CD4-positive, alpha-beta memory T cell (primary cell): ENCODE measurements around the gene AFAP1L1. TPM values are rescaled to one million over a fixed set of nuclear protein-coding genes. Genes with fewer than 3 reads are reported as not detected.
"Not testable (repeated sequence)": the region's sequence is repeated elsewhere in the genome, so short reads cannot be mapped to it uniquely, and the experiment has no call there.

Experiments used
- CTCF ChIA-PET: fragments of 350-600 bp; sonication (Branson Sonifier 250); formaldehyde crosslinking; loops from one replicate; lab custom pipeline; 2021; ENCODE audit warnings: inconsistent platforms; ENCODE audit not compliant: partially characterized antibody; lab: Charles Lee
- POLR2A ChIA-PET: fragments of 350-600 bp; sonication (Branson Sonifier 250); formaldehyde crosslinking; loops from one replicate; lab custom pipeline; 2021; ENCODE audit not compliant: partially characterized antibody; lab: Charles Lee
- DNase-seq, 5 donors: peaks; one replicate each; pipeline versions ENCODE4 v3.0.0 to v3.0.0-alpha.2; 2020 to 2022; ENCODE audit warnings: mixed read lengths in 1 of 5
- H3K27ac ChIP-seq: one replicate; pipeline ENCODE4 v1.7.0; 2013; ENCODE audit warnings: low read depth, low read length
- H3K27me3 ChIP-seq: 2 replicates; pipeline ENCODE4 v1.7.0; 2013; ENCODE audit warnings: mild to moderate bottlenecking, low read length, moderate library complexity; ENCODE audit not compliant: insufficient read depth
- H3K36me3 ChIP-seq: 2 replicates; pipeline ENCODE4 v1.7.0; 2013; ENCODE audit warnings: mild to moderate bottlenecking, low read length, moderate library complexity; ENCODE audit not compliant: insufficient read depth
- H3K4me1 ChIP-seq: 2 replicates; pipeline ENCODE4 v1.7.0; 2013; ENCODE audit warnings: mild to moderate bottlenecking, low read length, moderate library complexity; ENCODE audit not compliant: insufficient read depth
- H3K4me3 ChIP-seq, 2 donors: one replicate each; pipeline ENCODE4 v1.7.0; 2013; ENCODE audit warnings: low read length in 2 of 2, mild to moderate bottlenecking in 1 of 2
- H3K9me3 ChIP-seq, 2 donors: one replicate each; pipeline ENCODE4 v1.7.0; 2013; ENCODE audit warnings: low read length in 2 of 2, control low read depth in 1 of 2; ENCODE audit not compliant: control insufficient read depth in 1 of 2
- H3K27ac Mint-ChIP-seq, 7 donors: one replicate each; pipeline ENCODE4 v1.8.0; 2020 to 2021; ENCODE audit warnings: mixed read lengths in 7 of 7, mild to moderate bottlenecking in 6 of 7, inconsistent platforms in 3 of 7, moderate library complexity in 3 of 7
- H3K27me3 Mint-ChIP-seq, 2 donors: one replicate each; pipeline ENCODE4 v1.8.0; 2020 to 2021; ENCODE audit warnings: mixed read lengths in 2 of 2
- H3K36me3 Mint-ChIP-seq, 2 donors: one replicate each; pipeline ENCODE4 v1.8.0; 2020 to 2021; ENCODE audit warnings: mixed read lengths in 2 of 2, inconsistent platforms in 1 of 2, mild to moderate bottlenecking in 1 of 2
- H3K4me1 Mint-ChIP-seq, 4 donors: one replicate each; pipeline ENCODE4 v1.8.0; 2020 to 2021; ENCODE audit warnings: mixed read lengths in 4 of 4, mild to moderate bottlenecking in 1 of 4
- H3K4me3 Mint-ChIP-seq, 8 donors: one replicate each; pipeline ENCODE4 v1.8.0; 2020 to 2021; ENCODE audit warnings: mixed read lengths in 8 of 8, mild to moderate bottlenecking in 7 of 8, moderate library complexity in 6 of 8, inconsistent platforms in 3 of 8
- H3K9me3 Mint-ChIP-seq, 8 donors: one replicate each; pipeline ENCODE4 v1.8.0; 2020 to 2021; ENCODE audit warnings: mixed read lengths in 8 of 8, mild to moderate bottlenecking in 5 of 8, inconsistent platforms in 3 of 8, moderate library complexity in 1 of 8
- intact Hi-C: fragments of 100-400 bp; cut with micrococcal nuclease; formaldehyde crosslinking; loops from one replicate; pipeline ENCODE4 v1.15.1; 2023
- polyA plus RNA-seq, 2 donors: library from polyadenylated mRNA; unstranded; fragments of 300-500 nt; fragmentation: Illumina TruSeq; gene quantifications; one replicate each; pipeline ENCODE4 v1.2.3, GENCODE V29; 2021
- total RNA-seq, 2 experiments: library from RNA; stranded (reverse); gene quantifications; one replicate each; pipeline ENCODE4 v1.2.3, GENCODE V29; 2021

AFAP1L1 gene
- total and polyA plus RNA-seq, 4 experiments from 2014 or later: not detected

- ChIA-PET POLR2A (no interaction called here), CTCF (interaction anchor here (0.7 to 3.3 kb wide), 4 partner anchors 17 to 176 kb away, joined by 3 to 16 read pairs (median 6); no protein-coding TSS in a partner anchor)
- H3K36me3 Mint-ChIP-seq: no peaks in the 10 kb centered on the region
These were observed 117.0 kb downstream of the AFAP1L1 start for GRCh38 chr5:149388498-149389190.

GRCh38 chr5:149389552-149390495 is 118.2 kb downstream of the AFAP1L1 start:
- Mint-ChIP-seq H3K36me3 (no peaks in the 10 kb centered on the region), H3K9me3 (no peaks in the 10 kb centered on the region), H3K4me1 (no peaks in the 10 kb centered on the region), H3K4me3 (no peak overlapping the region), H3K27ac (no peak overlapping the region), H3K27me3 (peaks cover 0 to 1% of the 10 kb centered on the region in 2 donors)
- Histone ChIP-seq H3K9me3 (no peaks in the 10 kb centered on the region), H3K4me1 (no peaks in the 10 kb centered on the region), H3K36me3 (no peaks in the 10 kb centered on the region), H3K27ac (no peak overlapping the region), H3K4me3 (no peak overlapping the region), H3K27me3 (no peaks in the 10 kb centered on the region)
- POLR2A ChIA-PET: no interaction called here
- no peak for DNase-seq
- CTCF ChIA-PET: interaction anchor here (0.7 to 2.0 kb wide), 6 partner anchors 8 to 175 kb away, joined by 3 to 10 read pairs (median 4); no protein-coding TSS in a partner anchor
- intact Hi-C loops: no loop called here

More at GRCh38 chr5:149388498-149389190, 117.0 kb downstream of the AFAP1L1 start:
- no peak overlapping the region for H3K4me3 Mint-ChIP-seq
- no peaks in the 10 kb centered on the region for H3K9me3 Mint-ChIP-seq
- no peak overlapping the region for H3K4me3 ChIP-seq
- H3K27ac Mint-ChIP-seq: no peak overlapping the region
- no peaks in the 10 kb centered on the region for H3K36me3 ChIP-seq
- no peak overlapping the region for H3K27ac ChIP-seq
- H3K4me1 ChIP-seq: no peaks in the 10 kb centered on the region
- no peaks in the 10 kb centered on the region for H3K27me3 ChIP-seq
- H3K9me3 ChIP-seq: no peaks in the 10 kb centered on the region
- intact Hi-C loops: no loop called here
- no peaks in the 10 kb centered on the region for H3K4me1 Mint-ChIP-seq
- peaks cover 0 to 1% of the 10 kb centered on the region in 2 donors for H3K27me3 Mint-ChIP-seq
- DNase-seq: no peak

- CTCF ChIA-PET: interaction anchor here (0.9 to 2.0 kb wide), 4 partner anchors 9 to 74 kb away, joined by 3 to 10 read pairs (median 6); no protein-coding TSS in a partner anchor
- intact Hi-C loops: not testable (repeated sequence)
These were observed 119.4 kb downstream of the AFAP1L1 start for GRCh38 chr5:149391076-149391475.

More at GRCh38 chr5:149391076-149391475, 119.4 kb downstream of the AFAP1L1 start:
- POLR2A ChIA-PET, H3K27ac Mint-ChIP-seq, H3K27me3 Mint-ChIP-seq, H3K9me3 ChIP-seq, H3K4me3 Mint-ChIP-seq, H3K27me3 ChIP-seq, H3K36me3 Mint-ChIP-seq, H3K4me1 Mint-ChIP-seq, H3K36me3 ChIP-seq, DNase-seq, H3K4me1 ChIP-seq, H3K4me3 ChIP-seq, H3K27ac ChIP-seq, H3K9me3 Mint-ChIP-seq: not testable (repeated sequence)

Other genes with a start within 250 kb of the AFAP1L1 start
- not detected for gene SH3TC2, start 208.8 kb upstream of the AFAP1L1 start, total RNA-seq
- gene SH3TC2, start 208.8 kb upstream of the AFAP1L1 start, polyA plus RNA-seq: not detected
- not detected for gene ABLIM3, start 130.4 kb upstream of the AFAP1L1 start, total RNA-seq
- gene ABLIM3, start 130.4 kb upstream of the AFAP1L1 start, polyA plus RNA-seq: not detected
- gene GRPEL2, start 73.6 kb downstream of the AFAP1L1 start, total RNA-seq: 10 to 100 TPM; 39.4 to 41.9 TPM
- gene GRPEL2, start 73.6 kb downstream of the AFAP1L1 start, polyA plus RNA-seq: 1 to 10 TPM; 6.9 to 7.1 TPM
- 10 to 100 TPM; 40.4 to 43.9 TPM for gene PCYOX1L, start 86.2 kb downstream of the AFAP1L1 start, total RNA-seq
- gene PCYOX1L, start 86.2 kb downstream of the AFAP1L1 start, polyA plus RNA-seq: 10 to 100 TPM in 1 of 2 donors, 1 to 10 TPM in 1; 9.9 to 15.6 TPM
- gene IL17B, start 107.4 kb downstream of the AFAP1L1 start, total RNA-seq: not detected
- gene IL17B, start 107.4 kb downstream of the AFAP1L1 start, polyA plus RNA-seq: not detected